ENCODE measurements around the gene KIF7.

GRCh38 chr15:89671687-89672086 is 16.4 kb upstream of the KIF7 start:
- TF ChIP-seq, protein P1, sequence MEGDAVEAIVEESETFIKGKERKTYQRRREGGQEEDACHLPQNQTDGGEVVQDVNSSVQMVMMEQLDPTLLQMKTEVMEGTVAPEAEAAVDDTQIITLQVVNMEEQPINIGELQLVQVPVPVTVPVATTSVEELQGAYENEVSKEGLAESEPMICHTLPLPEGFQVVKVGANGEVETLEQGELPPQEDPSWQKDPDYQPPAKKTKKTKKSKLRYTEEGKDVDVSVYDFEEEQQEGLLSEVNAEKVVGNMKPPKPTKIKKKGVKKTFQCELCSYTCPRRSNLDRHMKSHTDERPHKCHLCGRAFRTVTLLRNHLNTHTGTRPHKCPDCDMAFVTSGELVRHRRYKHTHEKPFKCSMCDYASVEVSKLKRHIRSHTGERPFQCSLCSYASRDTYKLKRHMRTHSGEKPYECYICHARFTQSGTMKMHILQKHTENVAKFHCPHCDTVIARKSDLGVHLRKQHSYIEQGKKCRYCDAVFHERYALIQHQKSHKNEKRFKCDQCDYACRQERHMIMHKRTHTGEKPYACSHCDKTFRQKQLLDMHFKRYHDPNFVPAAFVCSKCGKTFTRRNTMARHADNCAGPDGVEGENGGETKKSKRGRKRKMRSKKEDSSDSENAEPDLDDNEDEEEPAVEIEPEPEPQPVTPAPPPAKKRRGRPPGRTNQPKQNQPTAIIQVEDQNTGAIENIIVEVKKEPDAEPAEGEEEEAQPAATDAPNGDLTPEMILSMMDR (conservative IDR thresholded peaks at IDR 0.05; ENCODE audit: low read depth in 2 of 2) = no peak
- TF ChIP-seq EZH2 (IDR thresholded peaks at IDR 0.05; ENCODE audit: low read depth, unreplicated experiment) = no peak
- no peak for TF ChIP-seq POLR2AphosphoS5 (IDR thresholded peaks at IDR 0.05; ENCODE audit: low read depth)
- TF ChIP-seq CREB1 (CRISPR knock-in tag; IDR thresholded peaks at IDR 0.05; ENCODE audit: low read depth) = no peak
- TF ChIP-seq EZH2phosphoT487 (IDR thresholded peaks at IDR 0.05; ENCODE audit: unreplicated experiment) = no peak
- TF ChIP-seq JUNB (IDR thresholded peaks at IDR 0.05; ENCODE audit: unreplicated experiment) = no peak
- no peak for TF ChIP-seq REST (IDR thresholded peaks at IDR 0.05; ENCODE audit: unreplicated experiment)
- no peak for TF ChIP-seq ZNF331 (CRISPR knock-in tag; IDR thresholded peaks at IDR 0.05; ENCODE audit: low read depth)

All from GM23338 (cell line).